Fibroblast of mammary gland (primary cell): ENCODE data around the gene TMEM260.

Experiments
- DNase-seq: peaks from one replicate; pipeline ENCODE4 v3.0.0-alpha.2; 2010; ENCODE audit warnings: low read depth
- H3K4me3 ChIP-seq: 2 replicates; pipeline ENCODE4 v1.5.1; 2011; ENCODE audit warnings: low read depth, mild to moderate bottlenecking, low read length, moderate library complexity; ENCODE audit not compliant: control insufficient read depth
- TF ChIP-seq, protein P1 (sequence below): conservative IDR thresholded peaks from 2 replicates; pipeline ENCODE4 v1.5.1; 2011; ENCODE audit warnings: low read depth, low read length, inconsistent platforms; ENCODE audit not compliant: control insufficient read depth, insufficient read depth

The TMEM260 gene

DNA sequence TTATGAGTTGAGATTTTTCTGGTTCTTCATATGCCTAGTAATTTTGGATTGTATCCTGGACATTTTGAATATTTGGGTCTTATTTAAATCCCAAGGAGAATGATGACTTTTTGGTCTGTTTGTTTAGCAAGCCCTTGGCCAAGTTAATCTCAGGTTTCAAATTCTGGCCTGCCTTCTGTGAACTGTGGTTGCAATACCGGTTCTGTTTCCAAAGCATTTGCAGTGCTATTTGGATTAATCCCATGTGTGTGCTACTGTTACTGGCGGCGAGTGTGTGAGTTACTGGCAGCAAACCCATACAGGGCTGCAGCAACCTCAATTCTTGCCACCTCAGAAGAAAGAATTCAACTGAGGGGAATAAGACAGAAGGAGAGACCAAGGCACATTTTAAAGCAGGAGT, 51.1 kb downstream of the TMEM260 start:
- TF ChIP-seq, protein P1, sequence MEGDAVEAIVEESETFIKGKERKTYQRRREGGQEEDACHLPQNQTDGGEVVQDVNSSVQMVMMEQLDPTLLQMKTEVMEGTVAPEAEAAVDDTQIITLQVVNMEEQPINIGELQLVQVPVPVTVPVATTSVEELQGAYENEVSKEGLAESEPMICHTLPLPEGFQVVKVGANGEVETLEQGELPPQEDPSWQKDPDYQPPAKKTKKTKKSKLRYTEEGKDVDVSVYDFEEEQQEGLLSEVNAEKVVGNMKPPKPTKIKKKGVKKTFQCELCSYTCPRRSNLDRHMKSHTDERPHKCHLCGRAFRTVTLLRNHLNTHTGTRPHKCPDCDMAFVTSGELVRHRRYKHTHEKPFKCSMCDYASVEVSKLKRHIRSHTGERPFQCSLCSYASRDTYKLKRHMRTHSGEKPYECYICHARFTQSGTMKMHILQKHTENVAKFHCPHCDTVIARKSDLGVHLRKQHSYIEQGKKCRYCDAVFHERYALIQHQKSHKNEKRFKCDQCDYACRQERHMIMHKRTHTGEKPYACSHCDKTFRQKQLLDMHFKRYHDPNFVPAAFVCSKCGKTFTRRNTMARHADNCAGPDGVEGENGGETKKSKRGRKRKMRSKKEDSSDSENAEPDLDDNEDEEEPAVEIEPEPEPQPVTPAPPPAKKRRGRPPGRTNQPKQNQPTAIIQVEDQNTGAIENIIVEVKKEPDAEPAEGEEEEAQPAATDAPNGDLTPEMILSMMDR, result no peak
- DNase-seq, result peak; percentile 67
- no peak overlapping the region for H3K4me3 ChIP-seq

DNA sequence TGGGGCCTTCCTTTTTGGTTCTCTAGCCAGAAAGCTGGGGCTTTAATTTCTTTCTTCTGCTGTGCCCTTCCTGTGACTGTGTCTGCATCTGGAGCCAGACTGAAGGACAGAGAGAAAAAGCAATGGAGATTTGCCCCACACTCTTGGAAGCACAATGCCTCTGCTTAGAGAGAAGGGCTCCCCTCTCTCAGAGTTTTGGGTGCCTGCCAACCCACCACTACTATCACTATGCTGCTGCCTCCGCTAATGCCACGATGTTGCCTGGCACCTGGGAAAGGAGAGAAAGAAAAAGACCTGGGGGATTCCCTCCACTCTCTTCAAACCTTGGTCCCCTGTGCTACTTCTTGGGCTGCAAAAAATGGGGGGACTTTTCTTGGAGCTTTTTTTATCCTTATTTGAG, 52.6 kb downstream of the TMEM260 start:
- no peak for DNase-seq
- no peak overlapping the region for H3K4me3 ChIP-seq
- TF ChIP-seq, protein P1, result no peak

DNA sequence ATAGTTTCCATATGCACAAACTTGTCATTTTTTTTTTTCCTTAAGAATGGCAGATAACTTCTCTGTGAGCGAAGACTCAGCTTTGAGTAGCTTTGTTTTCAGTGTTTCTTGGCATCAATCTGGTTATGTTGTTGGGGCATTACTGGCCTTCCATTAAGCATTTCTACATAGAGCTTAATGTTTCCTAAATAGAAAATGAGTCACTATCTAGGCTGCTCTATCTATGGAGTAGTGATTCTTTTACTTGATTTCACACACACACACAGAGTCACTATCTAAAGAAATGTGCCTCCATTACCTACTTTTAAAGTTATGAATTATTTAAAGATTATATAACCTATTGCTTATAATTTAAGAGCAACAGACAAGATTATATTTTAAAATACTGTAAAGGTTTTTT, 53.9 kb downstream of the TMEM260 start:
- TF ChIP-seq, protein P1, result no peak
- H3K4me3 ChIP-seq, result no peak overlapping the region

DNA sequence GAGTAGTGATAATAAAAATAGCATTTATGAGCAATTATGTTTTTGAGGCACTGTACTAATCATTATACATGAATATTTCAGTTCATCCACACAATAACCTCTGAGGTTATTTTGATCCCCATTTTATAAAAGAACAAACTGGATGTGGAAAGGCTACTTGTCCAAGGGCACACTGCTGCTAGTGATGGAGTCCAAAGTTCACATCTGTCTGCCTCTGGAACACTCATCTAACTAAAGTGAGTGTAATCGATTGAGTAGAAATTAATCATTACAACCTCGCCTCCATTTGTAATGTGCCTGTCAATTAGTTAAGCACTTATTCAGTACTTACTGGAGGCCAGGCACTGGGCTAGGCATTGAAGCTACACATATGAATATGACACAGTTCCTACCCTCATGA, 55.4 kb downstream of the TMEM260 start:
- TF ChIP-seq, protein P1, result no peak

More for the DNA sequence above, 53.9 kb downstream of the TMEM260 start:
- no peak for DNase-seq

DNA sequence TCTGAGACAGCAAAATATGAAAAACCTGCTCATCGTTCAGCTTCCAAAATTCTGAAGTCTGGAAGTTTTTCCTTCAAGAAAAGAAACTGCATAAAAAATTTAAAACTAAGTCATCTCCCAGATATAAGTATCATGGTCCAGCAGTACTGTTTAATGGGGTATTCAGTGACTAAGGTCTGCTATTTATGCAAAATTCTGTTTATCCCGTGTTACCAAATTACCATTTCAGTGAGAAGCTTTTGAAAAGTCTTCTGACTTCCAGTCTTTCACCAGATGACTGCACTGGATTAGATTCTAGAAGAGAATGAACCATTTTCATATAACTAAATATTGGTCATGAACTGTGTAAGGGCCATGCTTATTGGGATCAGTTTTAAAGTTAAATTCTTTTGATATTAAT, 67.9 kb downstream of the TMEM260 start:
- no peak overlapping the region for H3K4me3 ChIP-seq
- DNase-seq, result no peak
- TF ChIP-seq, protein P1, result no peak

More for the DNA sequence above, 55.4 kb downstream of the TMEM260 start:
- H3K4me3 ChIP-seq, result no peak overlapping the region
- DNase-seq, result no peak

DNA sequence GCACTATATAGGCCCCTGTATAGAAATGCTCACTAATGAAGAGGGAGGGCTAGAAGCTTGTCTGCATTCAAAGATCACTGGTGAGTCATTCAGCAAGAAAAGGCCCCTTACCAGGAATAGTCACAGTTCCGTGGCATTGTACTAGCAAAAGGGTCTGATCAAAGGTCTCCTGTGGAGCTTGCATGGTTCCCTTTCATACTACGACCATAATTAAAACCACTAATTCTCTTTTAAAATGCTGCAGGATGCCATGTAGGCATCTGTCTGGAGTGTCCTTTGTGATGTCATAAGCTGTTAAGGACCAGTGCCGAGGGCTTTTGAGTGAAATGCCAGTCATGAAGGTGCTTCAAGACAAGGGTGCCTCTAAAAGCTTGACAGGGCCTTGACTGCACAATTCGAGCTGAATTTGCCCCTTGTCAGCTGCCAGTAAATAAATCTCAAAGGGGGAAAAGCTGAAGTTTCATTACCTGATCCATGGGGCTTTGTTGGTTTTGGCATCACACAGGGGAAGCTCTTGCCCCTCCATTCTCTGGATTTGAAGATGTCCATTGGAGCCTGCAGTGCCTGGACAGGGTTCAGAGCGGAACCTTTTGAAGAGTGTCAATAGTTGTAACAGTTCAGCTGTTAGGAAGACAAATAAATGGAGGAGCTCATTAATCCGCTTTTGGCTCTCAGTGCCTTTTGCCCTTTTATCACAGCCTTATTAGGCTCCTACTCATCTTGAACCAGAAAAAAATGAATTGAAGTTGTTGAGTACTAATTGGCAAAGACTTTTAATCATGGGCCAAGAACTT, 69.1 kb downstream of the TMEM260 start:
- DNase-seq, result no peak
- TF ChIP-seq, protein P1, result no peak
- no peak overlapping the region for H3K4me3 ChIP-seq

DNA sequence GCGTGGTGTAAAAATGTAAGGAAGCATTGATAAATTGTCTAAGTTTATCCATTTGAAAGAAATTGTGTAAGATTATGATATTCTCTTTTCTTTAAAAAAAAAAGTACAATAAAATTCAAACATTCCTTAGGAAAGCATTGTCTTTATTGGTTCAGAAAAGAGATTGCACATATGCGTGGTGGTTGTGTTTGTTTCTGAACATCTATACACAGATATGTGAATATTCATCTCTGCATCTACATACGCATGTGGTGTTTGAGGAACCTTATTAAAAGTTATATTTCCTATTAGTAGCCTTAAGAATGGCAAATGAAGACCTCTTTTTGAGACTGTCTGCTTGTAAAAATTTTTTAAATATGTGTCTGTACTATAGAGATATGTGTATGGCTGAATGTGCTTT, 69.8 kb downstream of the TMEM260 start:
- H3K4me3 ChIP-seq, result no peak overlapping the region
- TF ChIP-seq, protein P1, result no peak
- no peak for DNase-seq
